ENCODE measurements around the gene SYK.

The SYK gene

GRCh38 chr9:90846770-90847419, 45.3 kb downstream of the SYK start:
- in situ Hi-C loops (cut with HindIII; ENCODE audit: low sequenced_read_pairs): no loop called here

- in situ Hi-C loops (cut with HindIII; ENCODE audit: low sequenced_read_pairs): no loop called here
Observed at GRCh38 chr9:90847971-90848370, 46.4 kb downstream of the SYK start.

- in situ Hi-C loops (cut with HindIII; ENCODE audit: low sequenced_read_pairs): no loop called here
Observed at GRCh38 chr9:90848866-90849265, 47.2 kb downstream of the SYK start.

DNA sequence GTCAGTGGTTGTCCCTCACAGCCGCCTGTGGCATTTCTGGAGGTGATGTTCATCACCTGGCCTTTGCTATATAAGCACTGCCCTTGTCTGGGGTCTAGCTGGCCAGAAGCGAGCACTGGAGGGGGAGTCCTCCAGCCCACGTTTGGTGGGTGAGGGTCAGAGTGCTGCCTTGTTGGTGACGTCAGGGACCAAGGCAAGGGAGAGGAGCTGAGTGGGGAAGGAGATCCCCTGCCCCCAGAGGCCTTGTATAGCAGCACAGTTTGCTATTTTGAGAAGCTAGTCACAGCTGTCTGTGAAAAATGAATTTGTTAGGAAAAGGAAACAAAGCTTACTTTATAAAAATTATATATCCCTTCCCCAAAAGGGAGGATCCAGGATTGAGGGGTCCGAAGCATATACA, 49.8 kb downstream of the SYK start:
- in situ Hi-C loops (cut with HindIII; ENCODE audit: low sequenced_read_pairs): no loop called here

- in situ Hi-C loops (cut with HindIII; ENCODE audit: low sequenced_read_pairs): no loop called here
Observed at GRCh38 chr9:90853945-90854344, 52.3 kb downstream of the SYK start.

GRCh38 chr9:90854637-90855175, 53.1 kb downstream of the SYK start:
- in situ Hi-C loops (cut with HindIII; ENCODE audit: low sequenced_read_pairs): no loop called here

GRCh38 chr9:90855208-90855902, 53.7 kb downstream of the SYK start:
- in situ Hi-C loops (cut with HindIII; ENCODE audit: low sequenced_read_pairs): no loop called here

DNA sequence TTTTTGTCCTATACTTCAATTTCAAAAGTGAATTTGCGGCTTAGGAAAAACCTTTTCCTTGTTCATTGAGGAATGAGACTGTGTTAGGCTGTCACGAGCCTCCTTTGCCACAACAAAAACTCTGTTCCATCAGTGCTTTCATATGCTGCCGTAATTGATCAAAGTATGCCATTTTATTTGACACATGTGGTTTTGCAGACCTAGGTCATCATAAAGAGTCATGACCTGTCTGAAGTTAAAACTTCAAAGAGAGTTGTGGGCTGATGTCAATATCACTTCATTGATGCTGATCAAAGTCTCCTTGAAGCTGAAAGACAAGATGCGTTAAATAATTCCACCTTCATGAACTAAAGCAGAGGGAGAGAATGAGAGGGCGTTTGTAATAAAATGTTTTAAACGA, 55.5 kb downstream of the SYK start:
- in situ Hi-C loops (cut with HindIII; ENCODE audit: low sequenced_read_pairs): no loop called here

- in situ Hi-C loops (cut with HindIII; ENCODE audit: low sequenced_read_pairs): no loop called here
Observed at GRCh38 chr9:90857855-90858254, 56.2 kb downstream of the SYK start.

DNA sequence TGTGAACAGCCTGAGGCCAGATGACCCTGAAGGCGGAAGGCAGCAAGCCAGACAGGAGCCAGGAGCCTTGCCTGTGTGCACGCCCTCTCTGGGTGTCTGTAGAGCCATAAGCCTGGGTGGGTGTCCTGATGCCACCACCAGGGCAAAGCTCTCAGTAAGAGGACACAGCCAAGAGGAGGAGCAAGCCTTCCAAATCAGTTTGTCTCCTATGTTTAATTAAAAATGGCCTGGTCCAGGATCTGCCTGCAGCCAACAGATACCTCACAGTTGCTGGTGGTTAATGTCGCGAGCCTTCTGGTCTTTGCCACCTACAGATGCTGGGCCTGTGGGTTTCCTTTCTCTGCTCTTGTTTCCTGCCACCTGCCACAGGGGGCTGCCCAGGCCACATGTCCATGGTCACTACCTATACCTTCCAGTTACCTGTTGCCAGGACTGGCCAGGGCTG, 56.9 kb downstream of the SYK start:
- in situ Hi-C loops (cut with HindIII; ENCODE audit: low sequenced_read_pairs): no loop called here

DNA sequence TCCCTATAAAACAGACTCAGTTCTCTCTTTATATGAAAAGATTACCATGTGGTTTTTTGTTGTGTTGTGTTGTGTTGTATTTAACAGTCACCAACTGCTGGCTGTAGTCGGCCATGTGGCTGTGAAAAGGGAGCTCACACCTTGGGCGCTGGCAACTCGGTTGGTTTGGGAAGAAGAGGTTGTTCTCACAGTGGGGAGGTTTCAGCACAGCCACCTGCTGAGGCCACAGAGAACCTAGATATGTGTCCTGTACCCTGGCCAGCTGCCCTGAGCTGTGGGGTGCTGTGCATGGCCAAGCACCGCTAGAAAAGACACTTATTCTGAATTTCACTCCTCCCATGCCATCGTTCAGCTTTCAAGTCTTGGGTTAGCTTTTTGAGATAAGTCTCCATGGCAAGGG, 58.8 kb downstream of the SYK start:
- in situ Hi-C loops (cut with HindIII; ENCODE audit: low sequenced_read_pairs): no loop called here

- in situ Hi-C loops (cut with HindIII; ENCODE audit: low sequenced_read_pairs): no loop called here
Observed at GRCh38 chr9:90860826-90861225, 59.2 kb downstream of the SYK start.

- in situ Hi-C loops (cut with HindIII; ENCODE audit: low sequenced_read_pairs): no loop called here
Observed at GRCh38 chr9:90861380-90861779, 59.8 kb downstream of the SYK start.

DNA sequence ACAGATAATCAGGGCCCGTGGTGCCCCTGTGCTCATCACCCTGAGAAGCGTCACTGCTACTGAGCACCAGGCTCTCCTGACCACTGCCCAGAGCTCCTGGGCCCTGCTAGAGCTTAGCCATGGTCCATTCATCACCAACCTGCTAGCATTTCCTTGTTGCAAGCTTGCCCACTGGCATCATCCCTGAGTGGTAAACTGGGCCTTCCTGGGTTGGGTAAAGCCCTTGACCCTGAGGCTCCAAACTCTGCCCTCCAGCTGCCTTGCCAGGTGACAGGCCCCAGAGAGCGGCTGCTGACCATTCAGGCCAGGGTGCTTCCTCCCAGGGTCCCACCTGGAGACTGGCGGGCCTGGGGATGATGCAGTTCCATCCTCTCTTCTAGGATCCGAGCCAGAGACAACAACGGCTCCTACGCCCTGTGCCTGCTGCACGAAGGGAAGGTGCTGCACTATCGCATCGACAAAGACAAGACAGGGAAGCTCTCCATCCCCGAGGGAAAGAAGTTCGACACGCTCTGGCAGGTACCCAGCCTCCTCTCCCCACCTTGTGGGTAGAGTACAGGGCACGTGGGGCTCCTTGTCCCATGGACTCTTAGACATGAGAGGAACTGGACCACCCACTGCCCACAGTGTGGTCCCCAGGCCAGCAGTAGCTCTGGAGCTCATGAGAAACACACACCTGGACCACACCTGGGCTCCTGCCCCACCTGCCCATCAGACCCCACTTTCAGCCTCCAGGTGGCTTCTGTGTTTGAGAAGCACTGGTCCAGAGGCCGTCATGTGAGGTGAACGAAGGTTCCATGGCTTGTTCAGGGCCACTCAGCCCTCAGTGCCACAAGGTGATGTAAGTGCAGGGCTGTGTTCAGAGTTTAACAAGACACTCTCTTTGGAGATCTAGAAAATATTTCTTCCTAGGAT, 60.5 kb downstream of the SYK start:
- in situ Hi-C loops (cut with HindIII; ENCODE audit: low sequenced_read_pairs): no loop called here

- in situ Hi-C loops (cut with HindIII; ENCODE audit: low sequenced_read_pairs): no loop called here
Observed at GRCh38 chr9:90864779-90865178, 63.2 kb downstream of the SYK start.

DNA sequence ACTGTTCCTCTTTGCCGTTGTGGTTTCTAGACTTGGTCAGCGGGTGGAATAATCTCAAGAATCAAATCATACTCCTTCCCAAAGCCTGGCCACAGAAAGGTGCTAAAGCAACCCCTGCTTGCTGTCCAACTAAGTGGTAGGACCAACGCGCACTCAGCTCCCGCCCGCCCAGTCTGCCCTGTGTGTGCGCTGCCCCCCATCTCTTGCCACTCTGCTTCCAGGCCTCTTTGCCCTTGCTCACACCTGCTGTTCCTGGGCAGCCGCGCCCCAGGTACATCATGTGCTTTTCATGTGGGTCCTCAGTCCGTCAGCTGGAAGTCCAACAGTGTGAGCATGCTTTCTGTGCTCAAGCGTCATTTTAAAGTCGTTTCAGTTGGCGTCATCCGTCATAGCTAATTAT, 65.5 kb downstream of the SYK start:
- in situ Hi-C loops (cut with HindIII; ENCODE audit: low sequenced_read_pairs): no loop called here

- in situ Hi-C loops (cut with HindIII; ENCODE audit: low sequenced_read_pairs): no loop called here
Observed at GRCh38 chr9:90868555-90868954, 66.9 kb downstream of the SYK start.

DNA sequence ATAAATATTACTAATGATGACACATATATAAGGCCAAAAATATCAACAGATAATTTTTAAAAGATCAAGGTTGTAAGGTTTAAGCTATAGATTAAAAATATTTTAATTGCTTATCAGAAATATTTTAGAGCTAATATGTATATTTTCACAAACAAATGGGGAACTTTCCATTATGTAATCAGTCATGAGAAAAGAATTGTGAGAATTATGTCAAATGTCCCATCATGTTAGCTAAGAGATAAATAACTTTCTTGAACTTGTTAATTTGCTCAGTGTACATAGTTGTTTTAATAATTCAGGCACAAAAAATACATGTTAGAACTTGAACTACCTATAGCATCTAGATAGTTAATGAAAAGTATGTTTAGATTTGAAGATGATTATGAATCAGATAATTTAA, 67.7 kb downstream of the SYK start:
- in situ Hi-C loops (cut with HindIII; ENCODE audit: low sequenced_read_pairs): no loop called here

GRCh38 chr9:90870621-90871326, 69.2 kb downstream of the SYK start:
- in situ Hi-C loops (cut with HindIII; ENCODE audit: low sequenced_read_pairs): loop anchor here (10.0 kb wide), 1 partner anchor 86 kb away; no protein-coding TSS in a partner anchor

DNA sequence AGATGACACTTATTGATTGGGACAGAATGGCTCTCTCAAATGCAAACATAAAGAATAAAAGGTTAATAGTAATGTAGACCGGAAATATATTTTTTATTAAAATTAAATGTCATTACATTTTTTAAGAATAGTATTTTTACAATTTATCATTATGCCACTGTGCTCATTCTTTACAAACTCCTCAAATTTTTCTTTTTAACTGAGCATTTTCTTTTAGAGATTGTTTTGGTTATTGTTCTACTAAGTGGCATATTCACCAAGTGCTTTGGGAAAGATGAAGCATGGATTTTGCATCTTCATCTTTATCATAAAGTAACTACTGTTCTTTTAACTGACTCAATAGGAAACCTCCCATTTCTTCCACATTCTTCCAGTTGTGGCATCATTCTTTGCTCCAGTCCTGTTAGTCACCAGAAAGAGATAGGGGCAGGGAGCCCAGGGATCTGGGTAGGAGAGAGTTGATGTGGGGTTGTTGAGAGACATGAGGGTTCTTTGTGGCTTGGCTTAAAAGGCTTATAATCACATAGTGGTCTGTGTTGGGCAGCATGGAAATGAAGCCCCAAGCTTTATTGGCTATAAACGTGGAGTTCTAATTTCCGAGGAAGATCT, 69.8 kb downstream of the SYK start:
- in situ Hi-C loops (cut with HindIII; ENCODE audit: low sequenced_read_pairs): loop anchor here (10.0 kb wide), 1 partner anchor 87 kb away; no protein-coding TSS in a partner anchor
